HG03066 (cell line): Measurements from ENCODE around the gene AFTPH.

Source experiments
- ATAC-seq: cut with Tn5 transposase; IDR thresholded peaks from one replicate; pipeline ENCODE4 v1.9.1; 2021; ENCODE audit warnings: low read depth; ENCODE audit not compliant: unreplicated experiment

The AFTPH gene

DNA sequence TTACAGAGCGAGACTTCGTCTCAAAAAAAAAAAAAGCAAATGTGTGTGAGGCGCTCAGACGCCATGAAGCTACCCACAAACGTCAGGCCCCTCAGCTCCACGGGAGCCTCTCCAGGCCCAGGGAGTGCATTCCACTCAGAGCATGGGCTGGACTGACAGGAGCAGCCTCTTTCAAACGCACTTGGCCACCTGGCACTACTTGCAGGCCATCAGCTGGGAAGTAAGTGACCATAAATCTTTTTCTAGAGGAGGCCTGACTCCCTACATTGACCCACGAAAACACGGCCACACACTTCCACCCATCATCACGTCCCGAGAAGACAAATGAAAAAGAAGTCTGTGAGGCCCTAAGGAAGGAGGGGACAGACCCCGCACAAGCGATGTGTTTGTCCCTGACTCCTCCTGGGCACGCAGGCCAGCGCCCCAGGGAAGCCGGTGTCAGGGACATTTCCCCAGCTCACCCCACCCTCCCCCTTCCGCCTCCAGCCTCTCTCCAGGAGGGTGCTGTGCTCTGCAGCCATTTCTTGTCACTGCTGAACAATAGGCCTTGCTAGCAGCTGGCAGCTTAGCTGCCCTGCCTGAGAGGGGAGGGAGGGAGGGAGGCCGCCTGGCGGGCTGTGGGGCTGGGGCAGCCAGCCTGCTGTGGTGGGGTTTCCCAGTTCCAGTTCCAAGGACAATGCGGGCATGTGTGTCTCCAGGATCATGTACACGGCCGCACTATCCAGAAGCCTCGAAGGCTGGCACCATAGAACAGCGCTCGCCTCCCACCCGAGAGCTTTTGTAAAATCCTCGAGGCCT lies 103.0 kb downstream of the AFTPH start:
- ATAC-seq, result no peak

DNA sequence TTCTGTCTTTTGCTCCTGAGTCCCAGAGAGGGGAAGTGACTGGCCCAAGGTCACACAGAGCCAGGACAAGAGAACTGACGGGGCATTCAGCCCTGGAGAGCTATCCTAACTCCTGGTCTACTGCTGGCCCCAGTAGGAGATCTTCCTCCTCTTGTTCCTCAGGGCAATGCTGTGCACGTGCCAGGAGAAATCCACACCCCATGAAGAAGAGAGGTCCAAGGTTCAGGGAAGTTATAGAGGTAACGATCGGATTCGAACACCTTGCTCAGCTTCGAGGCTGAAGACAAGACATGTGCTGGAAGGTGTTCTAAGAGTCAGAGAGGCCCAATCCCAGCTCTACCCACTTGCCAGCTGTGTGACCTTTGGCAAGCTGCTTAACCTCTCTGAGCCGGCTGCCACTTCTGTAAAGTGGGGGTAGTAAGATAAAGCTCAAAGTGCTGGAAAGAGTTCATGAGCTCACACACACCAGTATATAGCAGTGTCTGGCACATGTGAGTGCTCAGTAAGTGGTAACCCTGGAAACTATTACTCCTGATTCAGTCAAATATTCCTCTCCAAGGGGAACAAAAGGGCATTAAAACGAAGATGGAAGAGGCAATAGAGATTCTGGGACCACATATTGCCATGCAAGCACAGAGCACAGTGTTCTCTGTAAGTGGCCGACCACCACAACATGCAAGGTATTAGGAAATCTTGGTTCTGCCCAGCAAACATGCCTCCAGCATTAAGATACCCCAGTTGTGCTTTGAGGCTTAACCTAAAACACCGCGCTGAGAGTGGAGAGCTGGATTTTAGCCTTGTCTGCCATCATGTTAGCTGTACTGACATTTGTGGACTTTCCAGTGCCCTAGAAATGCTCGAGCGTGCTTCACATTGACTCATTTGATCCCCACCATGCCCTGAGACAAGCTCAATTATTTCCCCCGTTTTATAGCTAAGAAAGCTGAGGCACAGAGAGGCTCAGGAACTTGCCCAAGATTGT lies 104.0 kb downstream of the AFTPH start:
- no peak for ATAC-seq

DNA sequence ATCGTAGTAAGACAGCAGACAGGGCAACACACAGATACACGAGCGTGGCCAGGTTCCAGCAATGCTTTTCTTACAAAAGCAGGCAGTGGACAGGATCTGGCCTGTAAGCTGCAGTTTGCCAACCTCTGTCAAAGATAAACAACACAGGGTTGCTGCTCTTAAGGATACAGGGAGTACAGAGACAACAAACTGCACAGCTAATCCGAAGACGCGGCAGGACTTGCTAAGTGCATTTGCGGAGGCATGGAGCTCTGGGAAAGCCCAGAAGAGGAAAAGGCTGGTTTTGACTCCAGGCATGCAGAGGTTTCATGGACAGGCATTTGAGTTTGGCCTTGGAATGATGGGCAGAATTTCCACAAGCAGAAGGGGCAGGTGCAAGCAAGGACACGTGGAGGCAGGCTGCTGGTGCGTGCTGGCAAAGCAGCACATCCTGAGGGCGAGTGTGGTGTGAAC lies 105.2 kb downstream of the AFTPH start:
- no peak for ATAC-seq

DNA sequence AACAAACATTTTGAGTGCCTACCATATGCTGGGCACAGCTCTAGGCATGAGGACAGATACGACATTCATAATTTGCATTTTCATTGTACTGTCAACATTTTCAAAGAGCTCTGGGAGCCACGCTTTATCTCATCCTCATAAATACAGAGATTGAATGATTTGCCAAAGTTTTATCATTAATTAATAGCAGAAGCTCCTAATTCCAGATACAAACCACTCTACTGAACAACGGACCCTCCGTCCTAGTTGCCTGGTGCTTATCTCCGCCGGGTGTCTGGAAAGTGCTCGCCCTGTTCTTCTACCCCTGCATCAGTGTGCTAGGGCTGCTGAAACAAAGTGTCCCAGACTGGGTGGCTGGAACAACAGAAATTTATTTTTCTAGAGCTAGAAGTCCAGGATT lies 105.7 kb downstream of the AFTPH start:
- no peak for ATAC-seq

DNA sequence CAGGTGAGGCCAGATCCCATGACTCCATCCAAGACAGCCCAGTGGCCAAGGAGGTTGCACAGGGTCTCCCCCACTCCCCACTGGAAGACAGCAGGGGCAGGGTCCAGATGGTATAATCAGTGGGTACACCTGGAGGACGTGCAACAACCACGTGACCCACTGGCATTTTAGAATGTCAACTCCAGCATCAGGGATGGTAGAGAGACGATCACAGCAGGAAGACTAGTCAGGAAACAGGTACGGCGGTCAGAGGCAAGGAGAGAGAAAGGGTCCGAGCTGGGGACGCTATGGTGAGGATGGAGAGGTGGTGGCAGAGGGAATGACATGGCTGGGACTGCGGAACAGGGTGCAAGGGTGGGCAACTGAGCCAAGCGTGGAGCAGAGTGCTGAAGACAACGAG lies 106.6 kb downstream of the AFTPH start:
- ATAC-seq, result no peak

DNA sequence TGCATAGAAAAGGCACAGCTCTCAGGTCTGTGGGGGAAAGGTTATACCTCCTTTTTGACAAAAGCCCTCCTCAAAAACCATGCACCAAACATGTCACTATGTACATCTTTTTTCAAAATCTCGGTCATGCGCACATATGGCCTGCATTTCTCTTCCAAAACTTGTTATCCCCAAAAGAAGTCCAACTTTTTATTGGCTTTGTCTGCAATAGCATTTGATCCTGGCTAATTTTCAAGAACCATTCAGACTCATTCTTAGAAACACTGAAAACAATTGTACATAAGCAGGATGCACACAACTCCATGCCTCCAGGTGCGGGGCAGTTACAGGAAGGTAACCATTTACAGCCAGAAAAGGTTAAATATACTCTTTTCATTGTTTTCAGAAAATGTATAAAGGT lies 107.6 kb downstream of the AFTPH start:
- no peak for ATAC-seq

DNA sequence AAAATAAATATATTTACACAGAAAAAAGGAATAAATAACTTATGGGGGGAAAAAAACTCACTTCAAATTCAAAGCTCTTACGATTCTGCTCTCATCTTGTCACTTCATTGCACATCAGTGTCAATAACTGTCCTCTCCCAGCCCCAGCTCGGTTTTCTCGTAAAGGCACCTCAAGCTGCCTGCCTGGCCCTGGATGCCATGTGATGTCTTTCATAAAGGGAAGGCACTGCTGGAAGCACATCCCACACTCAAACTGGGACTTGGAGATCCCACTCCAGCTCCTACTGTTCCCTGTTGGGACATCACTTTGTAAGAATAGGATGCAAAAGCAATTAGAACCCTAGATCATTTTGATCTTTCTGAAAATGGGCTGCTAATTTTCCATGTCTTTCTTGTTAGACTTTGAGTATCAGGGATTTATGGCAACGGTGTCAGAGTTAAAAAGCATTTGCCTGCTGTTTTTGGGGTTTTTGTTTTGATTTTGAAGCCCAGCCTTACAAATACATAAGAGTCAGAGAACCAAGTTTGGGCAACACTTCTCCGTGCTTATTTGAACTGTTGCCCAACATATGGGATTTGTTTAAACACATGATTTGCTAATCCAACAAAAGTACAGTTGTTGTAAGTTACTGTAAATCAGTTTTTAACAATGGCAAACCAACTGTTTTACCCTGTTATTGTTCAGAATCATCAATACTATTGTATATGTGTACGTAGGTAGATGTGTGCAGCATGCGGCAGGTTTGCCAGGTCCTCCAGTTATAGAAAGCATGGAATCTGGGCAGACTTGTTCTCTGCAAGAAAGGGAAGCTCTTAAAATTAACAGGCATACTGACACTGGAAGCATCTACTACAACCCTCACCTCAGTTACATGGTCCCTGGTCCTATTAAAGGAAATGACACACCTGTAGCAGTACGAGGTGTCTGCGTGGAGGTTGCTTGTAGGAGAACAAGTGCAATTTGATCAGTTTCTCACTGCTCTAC lies 109.0 kb downstream of the AFTPH start:
- ATAC-seq, result no peak

DNA sequence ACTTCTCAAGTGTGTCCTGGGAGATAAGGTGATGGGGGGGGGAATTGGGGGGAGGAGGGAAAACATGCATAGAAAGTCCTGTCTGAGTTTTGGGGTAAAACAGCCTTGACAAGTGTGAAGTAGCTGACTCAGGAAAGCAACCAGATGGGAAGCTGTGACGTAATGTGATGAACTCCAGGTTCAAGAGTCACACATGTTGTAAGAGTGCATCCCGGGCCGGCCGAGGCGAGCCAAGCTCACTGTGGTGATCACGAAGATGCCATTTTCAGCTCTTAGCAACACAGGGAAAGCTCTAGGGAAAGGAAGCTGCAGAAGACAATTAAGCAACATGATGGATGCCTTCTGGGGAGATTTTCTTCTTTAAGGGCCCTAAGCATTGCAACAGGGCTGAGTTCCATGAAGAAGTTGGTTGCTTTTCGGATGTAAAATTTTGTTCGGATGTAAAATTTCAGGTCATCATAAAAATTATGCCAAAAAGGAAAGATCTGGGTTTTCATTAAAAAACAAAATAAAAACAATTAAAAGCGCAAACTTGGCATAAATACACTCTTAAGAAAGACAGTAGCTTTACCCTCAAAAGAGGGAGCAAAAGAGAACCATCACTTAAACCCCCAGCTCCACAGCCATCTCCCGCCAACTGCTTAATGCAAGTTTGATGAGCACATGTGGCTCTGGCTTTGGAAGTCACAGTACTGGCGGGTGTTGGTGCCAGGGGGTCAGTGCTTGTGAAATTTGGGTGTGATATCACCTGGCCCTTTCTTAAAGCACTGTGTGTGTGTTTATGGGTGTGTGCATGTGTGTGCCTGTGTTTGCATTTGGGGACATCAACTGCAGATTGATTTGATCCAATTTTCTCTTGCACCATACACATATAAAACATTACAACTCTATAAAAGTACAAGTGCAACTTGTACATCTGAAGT lies 110.5 kb downstream of the AFTPH start:
- ATAC-seq, result no peak

DNA sequence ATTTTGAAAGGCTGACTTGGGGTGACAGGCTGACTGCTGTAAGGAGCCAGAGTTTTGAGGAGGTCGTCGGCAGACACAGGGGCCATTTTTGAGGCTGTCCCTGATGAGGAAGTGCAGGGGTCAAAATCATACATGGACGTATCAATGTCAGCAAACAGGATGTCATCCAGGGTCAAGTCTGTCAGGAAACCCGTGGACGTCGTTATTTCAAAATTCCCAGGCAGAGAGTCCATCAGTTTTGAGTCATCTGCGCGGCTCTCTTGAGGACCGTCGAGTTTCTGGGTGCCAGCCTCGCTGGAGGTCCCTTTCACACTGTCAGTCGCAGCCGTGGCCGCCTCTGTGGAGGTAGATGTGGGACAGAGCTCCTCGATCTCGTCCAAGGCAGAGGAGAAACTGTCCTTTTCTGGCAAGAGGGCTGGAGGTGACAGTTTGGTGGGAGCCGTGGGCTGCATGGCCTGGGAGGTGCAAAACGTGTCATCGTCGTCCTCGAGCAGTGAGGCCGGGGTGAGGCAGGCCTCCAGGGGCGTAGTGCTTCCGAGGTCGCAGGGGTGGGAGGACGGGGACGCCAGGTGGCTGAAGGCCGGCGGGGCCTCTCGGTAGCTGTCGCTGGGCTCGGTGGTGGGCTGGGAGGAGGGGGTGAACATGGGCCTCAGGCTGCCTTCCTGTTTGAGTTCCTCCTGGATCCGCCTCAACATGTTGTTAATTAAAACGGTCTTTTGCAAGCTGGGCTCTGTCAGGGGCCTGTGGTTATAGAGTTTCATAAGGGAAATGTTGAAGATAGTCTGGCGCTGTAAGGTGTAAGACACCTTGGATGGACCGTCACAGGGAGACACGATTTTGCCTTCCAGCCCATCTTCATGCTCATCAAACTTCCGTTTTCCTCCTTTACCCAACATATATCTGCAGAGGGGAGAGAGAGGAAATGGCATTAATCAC lies 112.1 kb downstream of the AFTPH start:
- ATAC-seq, result peak; percentile 64

DNA sequence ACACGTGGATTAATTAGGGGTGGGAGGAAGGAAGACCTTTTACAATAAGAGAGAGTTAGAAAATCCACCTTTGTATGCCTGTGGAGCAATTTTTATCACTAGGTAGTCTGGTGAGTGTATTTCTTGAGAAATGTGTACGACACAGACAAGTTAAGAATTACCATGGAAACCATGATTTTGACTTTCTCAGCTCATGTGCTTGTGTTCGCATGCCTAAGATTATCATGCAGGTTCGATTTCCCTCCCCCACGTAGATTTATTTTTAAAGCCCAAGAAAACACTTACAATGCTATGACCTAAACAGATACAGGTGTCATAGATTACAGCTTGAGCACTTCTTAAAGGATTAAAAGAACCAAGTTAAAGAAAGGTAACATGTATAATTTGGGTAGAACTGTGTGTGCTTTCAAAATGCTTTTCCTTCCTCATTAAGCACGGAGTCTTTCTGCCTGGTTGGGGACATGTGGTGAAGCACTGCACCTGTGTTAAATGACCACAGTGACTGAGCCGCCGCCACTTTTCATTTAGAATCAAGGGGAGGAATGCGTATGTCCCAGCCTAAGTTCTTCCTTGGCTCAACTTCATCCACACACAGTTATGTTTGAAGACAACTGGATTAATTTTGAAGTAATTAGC lies 113.0 kb downstream of the AFTPH start:
- ATAC-seq, result peak; percentile 60

DNA sequence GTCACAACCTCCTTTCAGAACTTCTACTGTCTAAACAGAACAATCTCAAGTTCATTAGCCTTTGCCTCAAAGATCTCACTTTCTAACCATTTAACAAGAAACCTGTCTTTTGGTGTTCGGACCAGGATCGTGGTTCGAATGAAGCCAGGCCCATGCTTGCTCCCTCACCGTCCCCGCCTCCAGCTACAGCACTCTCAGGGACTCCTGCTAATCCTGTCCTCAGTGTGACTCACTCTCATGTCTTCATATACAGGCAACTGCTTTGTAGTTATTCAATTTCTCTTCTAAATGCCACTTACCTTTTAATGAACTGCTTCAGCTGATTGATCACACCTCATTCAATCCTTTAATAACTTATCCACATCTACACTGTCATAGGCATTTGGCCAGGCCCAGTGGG lies 113.8 kb downstream of the AFTPH start:
- ATAC-seq, result no peak

DNA sequence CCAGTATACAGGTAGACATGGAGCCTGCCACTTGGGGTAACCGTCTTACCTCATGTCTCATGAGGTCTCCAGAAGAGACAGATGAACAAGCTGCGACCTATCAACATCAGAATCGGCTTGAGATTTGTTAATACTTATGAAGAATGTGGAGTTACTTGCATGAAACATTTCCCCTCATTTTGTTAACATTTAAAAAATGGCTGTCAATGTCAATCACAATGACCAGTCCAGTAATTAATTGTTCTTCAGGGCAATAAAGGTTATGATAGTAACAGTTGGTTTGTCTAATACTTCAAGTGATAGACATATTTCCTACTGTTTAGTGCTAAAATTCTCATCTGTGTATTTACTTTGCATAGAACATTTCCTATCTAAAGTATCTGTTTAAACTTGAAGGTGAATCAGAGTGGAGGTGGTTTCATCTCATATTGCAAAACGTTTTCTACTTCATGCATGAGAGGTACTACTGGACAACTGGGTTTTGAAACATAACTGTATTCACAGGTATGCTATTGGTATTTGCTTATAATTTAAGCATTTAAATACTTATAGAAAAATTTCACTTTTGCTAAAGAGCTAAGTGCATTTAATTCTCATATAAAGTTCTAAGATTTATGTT lies 114.5 kb downstream of the AFTPH start:
- no peak for ATAC-seq

DNA sequence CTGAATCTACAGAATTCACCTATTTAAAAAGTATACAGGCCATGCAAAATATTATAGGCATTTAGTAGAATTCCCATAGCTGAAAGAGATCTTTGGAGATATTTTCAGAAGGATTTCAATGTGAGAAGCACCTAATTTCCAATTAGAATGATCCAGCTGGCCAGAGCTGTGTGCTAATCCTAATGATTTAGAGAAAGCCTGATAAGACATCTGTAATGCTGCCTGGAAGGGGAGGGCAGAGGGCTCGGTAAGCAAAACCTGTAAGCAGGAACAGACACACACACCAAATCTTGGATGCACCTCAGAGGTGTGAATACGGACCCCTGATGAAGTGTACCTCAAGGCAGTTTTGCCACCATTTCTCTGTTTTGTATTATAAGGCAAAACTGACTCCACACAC lies 115.6 kb downstream of the AFTPH start:
- ATAC-seq, result no peak

DNA sequence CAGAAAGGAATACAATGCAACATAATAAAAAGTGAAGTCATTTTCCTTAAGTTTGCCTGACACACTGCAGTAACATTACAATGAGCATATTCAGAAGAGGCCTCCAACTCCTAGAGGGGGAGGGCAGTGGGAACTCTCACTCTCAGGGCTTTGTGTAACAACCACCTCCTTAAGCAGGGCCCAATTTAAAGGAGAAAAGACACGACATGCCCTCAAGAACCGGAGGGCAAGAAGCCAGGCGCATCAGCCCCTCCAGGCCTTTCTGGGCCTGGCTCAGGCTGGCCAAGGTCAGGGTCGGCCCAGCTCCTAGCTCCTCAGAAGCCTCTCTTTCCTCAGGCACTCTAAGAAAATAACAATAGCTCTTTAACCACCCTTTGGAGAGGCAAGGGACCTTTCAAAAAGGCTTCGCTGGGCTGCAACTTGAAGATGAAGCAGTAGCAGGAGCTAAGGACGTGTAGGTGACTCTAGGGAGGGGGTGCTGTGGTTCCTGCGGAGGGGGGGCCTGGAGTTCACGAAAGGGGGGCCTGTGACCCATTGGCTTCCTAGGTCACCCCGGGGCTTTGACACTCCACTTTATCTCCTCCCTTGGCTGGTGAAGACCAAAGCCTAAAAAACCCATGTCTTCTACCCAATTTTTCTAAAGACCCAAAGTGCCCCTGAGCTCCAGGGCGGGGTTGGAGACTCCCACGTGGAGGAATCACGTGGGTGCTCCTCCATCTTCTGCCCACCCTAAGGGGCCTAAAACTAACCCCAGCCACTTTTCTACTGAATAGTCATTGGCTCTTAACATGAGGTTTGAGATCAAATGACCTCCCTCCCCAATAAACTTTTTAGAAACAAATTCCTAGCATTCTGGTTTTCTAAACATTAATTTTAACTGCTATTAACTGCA lies 116.3 kb downstream of the AFTPH start:
- ATAC-seq, result no peak

DNA sequence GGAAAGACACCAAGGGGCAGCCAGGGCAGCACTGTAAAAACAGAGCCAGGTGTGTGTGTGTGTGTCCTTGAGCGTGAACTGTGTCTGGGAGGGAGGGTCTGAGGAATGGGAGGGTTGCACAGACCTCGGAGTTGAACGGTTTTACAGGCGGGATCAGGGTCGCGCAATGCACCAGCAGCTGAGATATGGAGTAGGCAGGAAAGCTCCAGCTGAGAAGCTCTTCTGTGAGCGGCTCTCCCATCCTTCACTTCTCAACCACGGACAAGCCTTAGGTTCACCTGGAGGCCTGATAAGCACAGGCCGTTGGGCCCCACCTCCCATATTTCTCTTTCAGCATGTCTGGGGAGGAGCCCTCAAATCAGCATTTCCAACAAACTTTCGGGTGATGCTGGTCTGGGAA lies 117.5 kb downstream of the AFTPH start:
- no peak for ATAC-seq
